GM23248 (cell line): ENCODE results near the gene SCAMP2. TPM values are rescaled to one million over a fixed set of nuclear protein-coding genes. Genes with fewer than 3 reads are reported as not detected.

Experiments used
- DNase-seq: peaks from one replicate; pipeline ENCODE4 v3.0.0-alpha.2; 2015
- H2AFZ ChIP-seq: fragments of 200-600 bp; sonication (generic); 2 replicates; pipeline ENCODE4 v1.6.1; 2016; ENCODE audit warnings: antibody characterized with exemption
- H3F3A ChIP-seq: fragments of 200-600 bp; sonication (generic); 2 replicates; pipeline ENCODE4 v1.6.1; 2016; ENCODE audit warnings: mild to moderate bottlenecking, antibody characterized with exemption, mixed run types; ENCODE audit not compliant: insufficient read depth
- H3K27ac ChIP-seq: fragments of 200-600 bp; sonication (generic); 2 replicates; pipeline ENCODE4 v1.5.1; 2016; ENCODE audit warnings: mild to moderate bottlenecking
- H3K27me3 ChIP-seq: fragments of 200-600 bp; sonication (generic); replicated peaks from 2 replicates; pipeline ENCODE4 v1.6.1; 2016; ENCODE audit warnings: mild to moderate bottlenecking; ENCODE audit not compliant: insufficient read depth
- H3K36me3 ChIP-seq: fragments of 200-600 bp; sonication (generic); 2 replicates; pipeline ENCODE4 v1.6.1; 2016; ENCODE audit warnings: low read depth, mild to moderate bottlenecking
- H3K4me1 ChIP-seq: fragments of 200-600 bp; sonication (generic); 2 replicates; pipeline ENCODE4 v1.6.1; 2016; ENCODE audit warnings: mild to moderate bottlenecking; ENCODE audit not compliant: insufficient read depth
- H3K4me2 ChIP-seq: fragments of 200-600 bp; sonication (generic); one replicate; pipeline ENCODE4 v1.6.1; 2016; ENCODE audit warnings: mild to moderate bottlenecking; ENCODE audit not compliant: unreplicated experiment
- H3K4me3 ChIP-seq: fragments of 200-600 bp; sonication (generic); 2 replicates; pipeline ENCODE4 v1.5.1; 2016; ENCODE audit warnings: mild to moderate bottlenecking
- H3K79me2 ChIP-seq: fragments of 200-600 bp; sonication (generic); 2 replicates; pipeline ENCODE4 v1.6.1; 2016; ENCODE audit warnings: mild to moderate bottlenecking; ENCODE audit not compliant: insufficient read depth
- H3K9ac ChIP-seq: fragments of 200-600 bp; sonication (generic); 2 replicates; pipeline ENCODE4 v1.6.1; 2016; ENCODE audit warnings: mild to moderate bottlenecking
- H3K9me2 ChIP-seq: fragments of 200-600 bp; sonication (generic); 2 replicates; pipeline ENCODE4 v1.6.1; 2016; ENCODE audit warnings: mixed run types, mild to moderate bottlenecking, moderate library complexity; ENCODE audit not compliant: insufficient read depth
- H3K9me3 ChIP-seq: fragments of 200-600 bp; sonication (generic); one replicate; pipeline ENCODE4 v1.6.1; 2017; ENCODE audit warnings: low read depth
- H4K20me1 ChIP-seq: fragments of 200-600 bp; sonication (generic); 2 replicates; pipeline ENCODE4 v1.6.0; 2016; ENCODE audit not compliant: insufficient read depth
- EZH2 ChIP-seq: fragments of 200-600 bp; sonication (generic); IDR thresholded peaks from 2 replicates; pipeline ENCODE4 v1.6.1; 2018; ENCODE audit warnings: antibody characterized with exemption, mild to moderate bottlenecking; ENCODE audit not compliant: insufficient read depth, poor library complexity, severe bottlenecking
- EZH2phosphoT487 ChIP-seq: fragments of 200-600 bp; sonication (generic); IDR thresholded peaks from 2 replicates; pipeline ENCODE4 v1.6.1; 2018; ENCODE audit warnings: antibody characterized with exemption, moderate library complexity, mild to moderate bottlenecking, low read depth; ENCODE audit not compliant: insufficient read depth
- WGBS, 2 experiments: methylation state at CpG; one replicate each; pipeline ENCODE4 v1.1.6; 2015 to 2017; ENCODE audit warnings: low lambda C conversion rate in 2 of 2, low coverage in 1 of 2; ENCODE audit errors: missing lambda C conversion rate in 2 of 2; 5-methylcytosine and 5-hydroxymethylcytosine counted together
- in situ Hi-C: fragments of 300-500 bp; cut with MboI; formaldehyde crosslinking; loops from 2 replicates; pipeline ENCODE4 v1.15.0; 2020
- polyA plus RNA-seq: library from polyadenylated mRNA; unstranded; fragments of >200 nt; fragmentation: Nextera tagmentation; extraction: Ambion mirVana; gene quantifications from 2 replicates; pipeline ENCODE4 v1.2.1, GENCODE V29; 2016
- total RNA-seq: library from RNA; depleted of rRNA; stranded (reverse); fragments of >200 nt; shearing (Covaris generic); gene quantifications from 2 replicates; pipeline ENCODE4 v1.2.3, GENCODE V29; 2014

The SCAMP2 gene
- total and polyA plus RNA-seq, 2 experiments from 2014 or later: 28.7 to 83.0 TPM

- Histone ChIP-seq H3K27ac (no peak overlapping the region), H4K20me1 (no peaks in the 10 kb centered on the region), H3K9ac (no peak overlapping the region), H3K4me3 (no peak overlapping the region), H3K4me1 (no peaks in the 10 kb centered on the region), H3K4me2 (no peak overlapping the region), H3K79me2 (no peaks in the 10 kb centered on the region), H3K27me3 (no peaks in the 10 kb centered on the region; the same call in none of the 2 replicates), H3K36me3 (no peaks in the 10 kb centered on the region), H3K9me2 (no peaks in the 10 kb centered on the region), H2AFZ (no peak overlapping the region), H3K9me3 (no peaks in the 10 kb centered on the region), H3F3A (0 out of 2 replicates have a peak, but pooled peaks cover 4% of the 10 kb centered on the region)
- WGBS, 2 experiments: 58 to 59% methylated on average over 15 of the region's 15 CpGs
- no peak for DNase-seq
- in situ Hi-C loops: no loop called here
- no peak for TF ChIP-seq EZH2
These were observed 41.2 kb downstream of the SCAMP2 start for GRCh38 chr15:74831813-74832495.

DNA sequence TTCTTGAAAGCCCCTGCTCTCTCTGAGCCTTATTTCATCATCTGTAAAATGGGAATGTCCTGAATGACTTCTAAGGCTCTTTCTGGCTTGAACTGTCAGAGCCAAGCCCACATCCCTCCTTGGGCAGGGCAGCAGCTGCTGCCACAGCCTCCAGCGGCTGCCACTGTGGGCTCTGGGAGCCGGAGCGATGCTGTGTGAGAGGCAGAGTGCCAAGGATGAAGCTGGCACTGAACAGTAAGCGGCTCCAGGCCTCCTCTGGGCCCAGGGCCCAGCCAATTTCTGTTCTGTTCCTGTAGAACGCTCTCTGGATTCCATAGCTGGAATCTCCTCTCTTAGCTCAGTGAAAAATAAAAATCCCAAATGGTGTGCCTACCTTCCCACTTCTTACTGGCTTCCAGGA lies 42.3 kb downstream of the SCAMP2 start:
- no peak for DNase-seq

DNA sequence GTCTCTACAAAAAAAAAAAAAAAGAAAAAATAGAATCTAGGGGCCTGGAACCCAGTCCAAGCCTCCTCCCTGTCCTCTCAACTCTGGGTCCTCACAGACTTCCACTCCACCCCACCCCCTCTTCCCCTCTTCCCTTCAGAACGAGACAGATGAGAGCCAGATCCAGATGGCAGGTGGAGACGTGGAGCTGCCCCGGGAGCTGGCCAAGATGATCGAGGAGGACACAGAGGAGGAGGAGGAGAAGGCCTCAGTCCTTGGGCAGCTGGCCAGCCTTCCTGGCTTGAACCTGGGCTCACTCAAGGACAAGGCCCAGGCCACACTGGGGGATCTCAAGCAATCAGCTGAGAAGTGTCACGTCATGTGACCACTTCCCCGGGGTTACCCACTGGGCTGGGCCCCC lies 43.2 kb downstream of the SCAMP2 start:
- Histone ChIP-seq H3K79me2 (no peaks in the 10 kb centered on the region), H3K9me3 (no peaks in the 10 kb centered on the region), H3K27ac (no peak overlapping the region), H4K20me1 (no peaks in the 10 kb centered on the region), H3K27me3 (no peaks in the 10 kb centered on the region; the same call in none of the 2 replicates), H3K4me2 (no peak overlapping the region), H3K4me1 (no peaks in the 10 kb centered on the region), H3F3A (0 out of 2 replicates have a peak, but pooled peaks cover 4% of the 10 kb centered on the region), H3K4me3 (no peak overlapping the region), H2AFZ (no peak overlapping the region), H3K9ac (no peak overlapping the region), H3K9me2 (no peaks in the 10 kb centered on the region), H3K36me3 (no peaks in the 10 kb centered on the region)
- in situ Hi-C loops: no loop called here
- WGBS, 2 experiments: 31 to 32% methylated on average over 6 of the region's 6 CpGs
- no peak for DNase-seq
- TF ChIP-seq EZH2: no peak
- no peak for TF ChIP-seq EZH2phosphoT487

More for the DNA sequence above, 42.3 kb downstream of the SCAMP2 start:
- Histone ChIP-seq H4K20me1 (no peaks in the 10 kb centered on the region), H2AFZ (no peak overlapping the region), H3K9ac (no peak overlapping the region), H3K79me2 (no peaks in the 10 kb centered on the region), H3F3A (0 out of 2 replicates have a peak, but pooled peaks cover 4% of the 10 kb centered on the region), H3K4me1 (no peaks in the 10 kb centered on the region), H3K36me3 (no peaks in the 10 kb centered on the region), H3K27ac (no peak overlapping the region), H3K27me3 (no peaks in the 10 kb centered on the region; the same call in none of the 2 replicates), H3K9me3 (no peaks in the 10 kb centered on the region), H3K4me2 (no peak overlapping the region), H3K4me3 (no peak overlapping the region), H3K9me2 (no peaks in the 10 kb centered on the region)
- in situ Hi-C loops: no loop called here
- TF ChIP-seq EZH2: no peak
- TF ChIP-seq EZH2phosphoT487: no peak
- 45 to 54% methylated on average over 5 of the region's 5 CpGs for WGBS, 2 experiments

DNA sequence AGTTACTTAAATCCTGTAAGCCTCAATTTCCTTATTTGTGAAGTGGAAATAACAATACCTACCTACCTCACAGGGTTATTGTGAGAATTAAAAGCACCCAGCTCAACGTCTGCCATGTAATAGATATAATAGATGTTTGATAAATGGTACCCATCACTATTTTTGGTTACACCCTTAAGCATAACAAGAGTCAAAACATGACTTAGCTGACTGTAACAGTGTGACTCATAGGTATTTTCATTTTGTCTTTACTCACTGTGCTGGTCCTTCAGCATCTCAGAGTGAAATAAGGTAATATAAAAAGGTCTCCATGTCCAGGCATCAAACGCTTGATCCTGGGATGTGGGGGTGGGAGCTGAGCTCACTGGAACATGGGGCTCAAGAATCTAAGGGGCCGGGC lies 43.7 kb downstream of the SCAMP2 start:
- peak; percentile 64 for DNase-seq
- Histone ChIP-seq H3K4me3 (no peak overlapping the region), H2AFZ (no peak overlapping the region), H3F3A (0 out of 2 replicates have a peak, but pooled peaks cover 4% of the 10 kb centered on the region), H3K9me3 (no peaks in the 10 kb centered on the region), H3K27ac (no peak overlapping the region), H3K4me1 (no peaks in the 10 kb centered on the region), H3K4me2 (no peak overlapping the region), H4K20me1 (no peaks in the 10 kb centered on the region), H3K9ac (no peak overlapping the region), H3K27me3 (peaks cover 2% of the 10 kb centered on the region), H3K36me3 (no peaks in the 10 kb centered on the region), H3K79me2 (no peaks in the 10 kb centered on the region), H3K9me2 (no peaks in the 10 kb centered on the region)
- WGBS, 2 experiments: 36 to 42% methylated on average over 3 of the region's 3 CpGs
- TF ChIP-seq EZH2phosphoT487 (no peak), EZH2 (no peak)
- in situ Hi-C loops: no loop called here
